ENCODE results near the gene KCNK17.

DNA sequence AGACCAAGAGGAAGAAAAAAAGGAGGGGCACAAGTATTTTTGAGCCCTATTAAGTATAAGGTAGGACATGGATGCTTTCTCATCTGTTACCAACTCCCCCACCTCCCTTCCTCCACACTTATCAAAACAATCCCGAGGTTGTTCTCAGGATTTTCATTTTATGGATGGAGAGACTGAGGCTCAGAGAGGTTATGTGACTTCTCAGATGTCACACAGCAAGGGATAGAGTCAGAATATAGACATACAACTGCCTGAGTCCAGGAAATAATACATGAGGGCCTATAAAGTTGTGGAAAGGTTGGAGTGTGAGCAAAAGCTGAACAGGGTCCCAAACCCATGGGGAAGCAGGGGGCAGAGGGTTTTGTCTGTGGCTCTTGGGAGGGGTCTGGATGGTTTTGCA lies 19.3 kb downstream of the KCNK17 start:
- peak; percentile 84 for TF ChIP-seq KDM1A (IDR thresholded peaks at IDR 0.05; ENCODE audit: borderline replicate concordance, low read length)
- no peak for TF ChIP-seq RAD21 (IDR thresholded peaks at IDR 0.05 in 1 of 2, conservative IDR thresholded peaks at IDR 0.05 in 1 of 2; ENCODE audit: low read depth in 2 of 2, low read length in 2 of 2)
- TF ChIP-seq, protein P1, sequence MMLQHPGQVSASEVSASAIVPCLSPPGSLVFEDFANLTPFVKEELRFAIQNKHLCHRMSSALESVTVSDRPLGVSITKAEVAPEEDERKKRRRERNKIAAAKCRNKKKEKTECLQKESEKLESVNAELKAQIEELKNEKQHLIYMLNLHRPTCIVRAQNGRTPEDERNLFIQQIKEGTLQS (IDR thresholded peaks at IDR 0.05; ENCODE audit: insufficient read depth, low read depth, low read length): no peak
- TF ChIP-seq, protein P2, sequence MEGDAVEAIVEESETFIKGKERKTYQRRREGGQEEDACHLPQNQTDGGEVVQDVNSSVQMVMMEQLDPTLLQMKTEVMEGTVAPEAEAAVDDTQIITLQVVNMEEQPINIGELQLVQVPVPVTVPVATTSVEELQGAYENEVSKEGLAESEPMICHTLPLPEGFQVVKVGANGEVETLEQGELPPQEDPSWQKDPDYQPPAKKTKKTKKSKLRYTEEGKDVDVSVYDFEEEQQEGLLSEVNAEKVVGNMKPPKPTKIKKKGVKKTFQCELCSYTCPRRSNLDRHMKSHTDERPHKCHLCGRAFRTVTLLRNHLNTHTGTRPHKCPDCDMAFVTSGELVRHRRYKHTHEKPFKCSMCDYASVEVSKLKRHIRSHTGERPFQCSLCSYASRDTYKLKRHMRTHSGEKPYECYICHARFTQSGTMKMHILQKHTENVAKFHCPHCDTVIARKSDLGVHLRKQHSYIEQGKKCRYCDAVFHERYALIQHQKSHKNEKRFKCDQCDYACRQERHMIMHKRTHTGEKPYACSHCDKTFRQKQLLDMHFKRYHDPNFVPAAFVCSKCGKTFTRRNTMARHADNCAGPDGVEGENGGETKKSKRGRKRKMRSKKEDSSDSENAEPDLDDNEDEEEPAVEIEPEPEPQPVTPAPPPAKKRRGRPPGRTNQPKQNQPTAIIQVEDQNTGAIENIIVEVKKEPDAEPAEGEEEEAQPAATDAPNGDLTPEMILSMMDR (IDR thresholded peaks at IDR 0.05; ENCODE audit: control extremely low read depth in 1 of 3, insufficient read depth in 1 of 3, low read depth in 1 of 3, low read length in 3 of 3): no peak
- TF ChIP-seq POLR2A (IDR thresholded peaks at IDR 0.05; ENCODE audit: control extremely low read depth in 1 of 2, low read depth in 2 of 2, low read length in 2 of 2): no peak
- TF ChIP-seq JUN (IDR thresholded peaks at IDR 0.05; ENCODE audit: low read depth, low read length): no peak
- TF ChIP-seq PHF8 (conservative IDR thresholded peaks at IDR 0.05; ENCODE audit: low read depth, low read length): no peak
- TF ChIP-seq SIX5 (IDR thresholded peaks at IDR 0.05; ENCODE audit: low read depth, low read length): no peak
- no peak for TF ChIP-seq HDAC2 (IDR thresholded peaks at IDR 0.05; ENCODE audit: borderline replicate concordance in 1 of 2, low read depth in 2 of 2, low read length in 2 of 2)
- no peak for TF ChIP-seq CEBPB (IDR thresholded peaks at IDR 0.05; ENCODE audit: low read depth, low read length)
- TF ChIP-seq BRCA1 (IDR thresholded peaks at IDR 0.05; ENCODE audit: low read depth, low read length): no peak

Data from H1 (cell line).